ENCODE measurements around the gene PFKFB4. TPM values are rescaled to one million over a fixed set of nuclear protein-coding genes. Genes with fewer than 3 reads are reported as not detected.
"Not testable (repeated sequence)": the region's sequence is repeated elsewhere in the genome, so short reads cannot be mapped to it uniquely, and the experiment has no call there.

The PFKFB4 gene
- total RNA-seq, 1 donor from 2014 or later = 13.2 TPM

DNA sequence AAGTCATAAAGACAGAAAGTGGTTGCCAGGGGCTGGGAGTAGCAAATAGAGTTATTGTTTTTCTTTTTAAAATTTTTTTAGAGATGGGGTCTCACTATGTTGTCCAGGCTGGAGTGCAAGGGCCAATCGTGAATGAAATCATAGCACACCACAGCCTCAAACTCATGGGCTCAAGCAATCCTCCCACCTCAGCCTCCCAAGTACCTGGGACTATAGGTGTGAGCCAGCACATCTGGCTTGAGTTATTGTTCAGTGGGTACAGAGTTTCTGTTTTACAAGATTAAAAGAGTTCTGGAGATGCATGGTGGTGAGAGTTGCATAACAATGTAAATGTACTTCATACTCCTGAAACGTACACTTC, 23.6 kb downstream of the PFKFB4 start:
- no peak for DNase-seq (ENCODE audit: low spot score)

DNA sequence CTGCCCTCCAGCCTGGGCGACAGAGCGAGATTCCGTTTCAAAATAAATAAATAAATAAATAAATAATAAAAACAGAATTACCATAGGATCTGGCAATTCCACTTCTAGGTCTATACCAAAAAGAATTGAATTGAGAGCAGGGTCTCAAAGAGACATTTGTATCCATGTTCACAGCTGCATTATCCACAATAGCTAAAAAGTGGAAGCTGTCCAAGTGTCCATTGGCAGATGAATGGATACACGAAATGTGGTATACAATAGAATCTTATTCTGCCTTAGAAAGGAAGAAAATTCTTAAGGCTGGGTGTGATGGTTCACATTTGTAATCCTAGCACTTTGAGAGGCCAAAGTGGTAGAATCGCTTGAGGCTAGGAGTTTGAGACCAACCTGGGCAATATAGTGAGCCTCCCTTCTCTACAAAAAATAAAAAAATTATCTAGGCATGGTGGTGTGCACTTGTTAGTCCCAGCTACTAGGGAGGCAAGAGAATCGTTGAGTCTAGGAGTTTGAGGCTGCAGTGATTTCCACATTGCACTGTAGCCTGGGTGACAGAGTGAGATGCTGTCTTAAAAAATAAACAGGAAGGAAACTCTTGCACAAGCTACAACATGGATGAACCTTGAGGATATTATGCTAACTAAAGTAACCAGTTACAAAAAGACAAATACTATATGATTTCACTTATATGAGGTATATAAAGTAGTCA, 24.2 kb downstream of the PFKFB4 start:
- DNase-seq (ENCODE audit: low spot score) = no peak

- DNase-seq (ENCODE audit: low spot score) = not testable (repeated sequence)
Measured at GRCh38 chr3:48530701-48531100, 25.9 kb downstream of the PFKFB4 start.

DNA sequence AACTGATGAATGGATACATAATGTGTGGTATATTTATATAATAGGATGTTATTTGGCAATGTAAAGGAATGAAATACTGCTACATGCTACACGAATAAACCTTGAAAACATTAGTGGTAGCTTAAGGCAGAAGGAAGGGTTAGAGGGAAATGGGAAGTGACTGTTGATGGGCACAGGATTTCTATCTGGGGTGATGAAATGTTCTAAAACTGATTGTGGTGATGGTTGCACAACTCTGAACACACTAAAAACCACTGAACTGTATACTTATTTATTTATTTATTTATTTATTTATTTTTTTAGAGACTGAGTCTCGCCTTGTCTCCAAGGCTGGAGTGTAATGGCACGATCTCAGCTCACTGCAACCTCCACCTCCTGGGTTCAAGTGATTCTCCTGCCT, 27.8 kb downstream of the PFKFB4 start:
- DNase-seq (ENCODE audit: low spot score) = no peak

- DNase-seq (ENCODE audit: low spot score) = no peak
Measured at GRCh38 chr3:48528048-48528447, 28.6 kb downstream of the PFKFB4 start.

DNA sequence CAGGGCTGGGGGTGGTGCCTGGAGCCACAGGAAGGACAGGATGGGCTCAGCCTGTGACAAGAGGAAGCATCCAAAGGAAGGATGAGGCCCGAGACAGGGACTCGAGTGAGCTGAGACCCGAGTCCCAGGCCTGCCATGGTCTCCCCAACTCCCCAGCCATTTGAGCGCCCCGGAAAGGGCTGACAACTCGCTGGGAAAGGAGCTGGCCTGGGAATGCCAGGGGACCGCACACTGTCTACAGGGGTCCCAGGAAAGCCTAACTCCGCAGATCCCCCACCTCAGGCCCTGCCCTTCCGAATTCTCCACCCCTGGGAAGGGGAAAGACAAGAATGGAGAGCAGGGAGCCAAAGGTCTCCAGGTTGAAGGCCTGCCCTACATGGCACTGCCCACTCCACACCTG, 31.6 kb downstream of the PFKFB4 start:
- DNase-seq (ENCODE audit: low spot score) = no peak

- DNase-seq (ENCODE audit: low spot score) = no peak
Measured at GRCh38 chr3:48521635-48522034, 35.0 kb downstream of the PFKFB4 start.

DNA sequence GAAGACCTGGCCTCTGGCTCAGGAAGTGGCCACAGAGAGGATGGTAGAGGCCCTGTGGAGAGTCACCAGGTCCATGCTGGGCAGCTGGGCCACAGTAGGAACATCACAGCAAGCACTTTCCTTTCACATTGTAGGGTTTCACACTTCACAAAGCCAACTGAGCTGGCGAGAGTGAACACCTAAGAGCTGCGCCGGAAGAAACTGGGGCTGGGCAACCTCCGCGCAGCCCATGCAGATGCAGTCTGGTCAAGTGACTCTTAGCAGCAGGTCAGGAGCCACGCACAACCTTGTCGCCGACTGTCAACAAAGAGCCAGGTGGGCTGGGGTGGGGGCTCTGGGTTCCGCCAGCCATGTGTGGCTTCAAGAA, 37.3 kb downstream of the PFKFB4 start:
- DNase-seq (ENCODE audit: low spot score) = no peak

DNA sequence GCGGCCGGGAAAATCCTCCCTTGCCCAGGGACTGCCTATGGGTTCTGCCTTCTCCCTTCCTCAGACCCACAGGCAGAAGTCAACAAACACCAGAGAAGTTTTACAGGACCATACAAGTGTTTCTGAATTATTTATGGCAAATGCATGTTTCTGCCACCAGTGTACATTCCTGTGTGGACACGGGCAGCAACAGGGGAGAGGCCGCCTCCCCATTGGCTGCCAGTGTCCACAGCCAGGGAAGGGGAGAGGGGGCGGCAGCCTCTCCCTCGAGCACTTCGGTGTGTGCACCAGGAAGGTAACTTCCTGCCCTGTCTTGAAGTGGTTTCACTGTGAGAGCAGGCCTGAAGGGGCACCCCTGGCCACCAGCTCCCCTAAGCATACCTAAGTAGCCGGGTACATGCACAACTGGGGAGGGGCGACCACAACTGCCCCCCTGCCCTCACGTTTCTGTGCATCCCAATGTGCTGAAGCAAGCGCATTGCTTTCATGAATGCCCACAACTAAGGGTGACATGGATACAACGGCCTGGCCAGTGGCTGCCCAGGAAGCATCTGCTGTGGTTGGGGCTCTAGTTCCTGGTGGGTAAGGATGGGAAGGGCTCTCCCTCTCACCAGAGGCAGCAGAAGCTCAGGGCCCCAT, 37.8 kb downstream of the PFKFB4 start:
- peak; percentile 46 for DNase-seq (ENCODE audit: low spot score)

GRCh38 chr3:48518069-48518468, 38.5 kb downstream of the PFKFB4 start:
- no peak for DNase-seq (ENCODE audit: low spot score)

GRCh38 chr3:48516571-48516970, 40.0 kb downstream of the PFKFB4 start:
- DNase-seq (ENCODE audit: low spot score) = no peak

DNA sequence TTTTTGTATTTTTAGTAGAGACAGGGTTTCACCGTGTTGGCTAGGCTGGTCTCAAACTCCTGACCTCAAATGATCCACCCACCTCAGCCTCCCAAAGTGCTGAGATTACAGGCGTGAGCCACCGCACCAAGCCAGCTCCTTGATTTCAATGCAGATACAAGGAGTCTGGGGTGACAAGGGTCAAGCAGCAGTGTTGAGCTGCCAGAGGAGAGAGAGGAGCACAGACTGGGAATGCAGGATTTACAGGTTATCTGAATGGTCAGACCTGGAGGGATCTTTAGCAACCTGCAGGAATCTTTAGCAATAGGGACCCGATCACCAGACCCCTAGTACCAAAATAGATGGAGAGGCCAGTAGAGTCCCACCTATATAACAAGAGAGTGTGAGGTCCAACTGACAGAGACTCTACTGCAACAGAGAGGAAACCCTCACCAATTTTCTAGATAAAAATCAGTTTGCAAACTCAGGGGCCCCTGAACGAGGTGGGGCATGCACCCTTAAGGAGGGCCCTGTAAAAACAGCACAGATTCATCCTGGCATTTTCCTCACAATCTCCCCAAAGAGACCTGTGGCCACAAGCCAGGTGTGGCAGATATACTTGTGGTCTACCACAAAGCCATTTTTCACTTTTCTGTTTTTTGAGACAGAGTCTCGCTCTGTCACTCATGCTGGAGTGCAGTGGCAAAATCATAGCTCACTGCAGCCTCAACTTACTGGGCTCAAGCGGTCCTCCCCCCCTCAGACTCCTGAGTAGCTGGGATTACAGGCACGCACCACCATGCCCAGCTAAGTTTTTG, 42.0 kb downstream of the PFKFB4 start:
- no peak for DNase-seq (ENCODE audit: low spot score)

DNA sequence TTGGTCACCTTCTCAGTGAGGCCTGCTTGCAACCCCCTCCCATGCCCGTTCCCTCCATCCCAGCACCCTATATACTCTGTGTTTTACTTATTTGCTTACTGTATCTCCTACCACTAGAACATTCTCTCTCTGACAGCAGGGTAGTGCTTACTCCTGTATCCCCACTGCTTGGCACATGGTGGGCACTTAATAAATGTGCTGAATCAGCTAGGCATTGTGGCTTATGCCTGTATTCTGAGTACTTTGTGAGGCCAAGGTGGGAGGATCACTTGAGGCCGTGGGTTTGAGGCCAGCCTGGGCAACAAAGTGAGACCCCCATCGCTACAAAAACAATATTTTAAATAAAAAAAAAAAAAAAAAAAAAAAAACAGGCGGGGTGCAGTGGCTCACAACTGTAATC, 45.1 kb downstream of the PFKFB4 start:
- DNase-seq (ENCODE audit: low spot score) = no peak

DNA sequence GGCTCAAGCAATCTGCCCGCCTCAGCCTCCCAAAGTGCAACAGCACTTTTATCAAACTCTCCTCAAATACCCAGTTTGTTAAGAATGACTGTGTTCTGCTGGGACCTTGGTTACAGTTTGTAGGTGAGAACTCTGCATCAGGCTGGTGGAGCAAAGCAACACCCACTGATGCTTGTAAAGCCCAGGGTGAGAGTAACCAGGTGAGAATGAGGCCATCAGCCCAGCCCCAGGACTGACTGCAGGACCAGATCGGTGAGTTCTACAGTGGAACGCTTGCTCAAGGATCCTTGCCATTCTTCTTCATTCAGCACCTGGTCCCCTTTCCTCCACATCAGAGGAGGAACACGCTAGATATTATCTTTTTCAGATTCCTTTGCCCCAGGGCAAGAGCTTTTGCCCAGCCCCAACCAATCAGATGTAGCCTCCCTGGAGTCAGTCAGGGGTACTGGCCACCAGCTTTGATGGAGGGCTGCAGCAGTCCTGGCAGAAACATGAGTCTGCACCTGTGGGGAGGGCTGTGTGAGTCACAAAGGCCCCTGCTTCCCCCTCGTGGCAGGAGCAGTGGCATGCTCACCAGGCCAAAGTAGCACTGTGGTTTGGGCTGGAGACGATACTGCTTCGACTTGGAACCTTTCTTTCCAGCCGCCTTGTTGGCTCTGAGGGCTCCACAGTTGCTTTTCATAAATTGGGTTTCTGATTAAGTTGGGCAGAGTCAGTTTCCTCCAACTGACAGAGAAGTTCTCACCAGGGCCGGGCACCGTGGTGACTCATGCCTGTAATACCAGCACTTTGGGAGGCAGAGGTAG, 49.1 kb downstream of the PFKFB4 start:
- DNase-seq (ENCODE audit: low spot score) = peak; percentile 71

- no peak for DNase-seq (ENCODE audit: low spot score)
Measured at GRCh38 chr3:48505968-48506504, 50.6 kb downstream of the PFKFB4 start.

DNA sequence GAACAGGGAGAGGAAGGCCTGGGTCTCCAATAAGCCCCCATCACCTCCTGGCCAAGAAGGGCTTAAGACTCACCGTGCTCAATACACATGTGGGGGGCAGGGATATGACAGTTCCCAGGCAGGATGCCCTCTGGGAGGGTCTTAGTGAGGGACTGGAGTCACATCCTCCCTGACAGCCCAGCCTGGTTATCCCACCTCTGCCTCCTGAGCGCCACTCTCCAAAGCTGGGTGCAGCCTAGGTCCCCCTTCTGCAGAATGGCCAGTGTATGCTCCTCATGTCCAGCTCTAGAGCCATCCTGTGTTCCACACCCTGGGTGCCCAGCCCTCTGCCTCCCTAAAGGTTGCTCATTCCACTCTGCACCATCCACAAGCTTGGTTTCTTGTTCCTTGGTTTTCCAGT, 51.5 kb downstream of the PFKFB4 start:
- no peak for DNase-seq (ENCODE audit: low spot score)

DNA sequence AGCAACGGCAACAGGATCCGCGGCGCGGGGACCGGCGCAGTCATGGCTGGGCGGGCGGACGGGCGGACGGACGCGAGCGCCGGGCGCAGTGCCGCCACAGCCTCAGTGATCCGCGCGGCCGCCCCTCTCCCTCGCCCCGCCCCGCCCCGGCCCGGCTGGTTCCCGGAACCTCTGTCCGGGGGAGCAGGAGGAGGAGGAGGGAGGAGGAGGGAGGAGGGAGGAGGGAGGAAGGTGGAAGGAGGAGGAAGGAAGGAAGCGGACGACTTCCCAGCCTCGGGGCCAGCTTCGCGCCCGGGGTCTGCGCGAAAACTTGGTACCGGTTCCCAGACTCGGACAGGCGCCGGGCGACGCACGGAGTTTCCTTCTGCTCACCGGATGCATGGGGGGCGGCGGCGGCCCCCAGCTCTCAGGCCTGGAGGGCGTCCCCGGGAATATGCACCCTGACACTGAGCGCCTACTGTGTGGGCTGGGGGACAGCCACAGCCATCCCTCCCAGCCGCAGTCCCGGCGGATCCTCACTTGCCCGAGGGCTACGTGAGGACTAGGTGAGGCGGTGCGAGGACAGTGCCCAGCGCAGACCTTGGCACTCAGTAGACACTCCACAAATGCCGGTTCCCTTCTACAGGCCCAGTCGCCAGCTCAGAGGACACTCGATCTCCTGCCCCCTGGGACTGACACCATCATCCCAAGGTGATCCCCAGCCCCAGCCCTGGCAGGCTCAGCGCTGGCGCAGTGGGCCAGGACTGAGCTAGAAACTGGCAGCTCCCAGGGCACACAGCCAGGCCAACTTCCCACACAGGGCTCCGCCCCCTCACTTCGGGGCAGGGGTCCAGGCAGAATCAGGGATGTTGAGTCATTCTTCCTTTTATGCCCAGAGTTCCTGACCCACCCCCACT, 52.3 kb downstream of the PFKFB4 start, which contains the start of gene SHISA5:
TSS of gene SHISA5 (minus strand) at position 124 of the 896 bp plus-strand sequence. CDS start at position 44, 80 bp downstream.
- peak; percentile 82 for DNase-seq (ENCODE audit: low spot score)

GRCh38 chr3:48503401-48504050, 53.1 kb downstream of the PFKFB4 start:
- peak; percentile 65 for DNase-seq (ENCODE audit: low spot score)

GRCh38 chr3:48502728-48503168, 53.9 kb downstream of the PFKFB4 start:
- DNase-seq (ENCODE audit: low spot score) = no peak

DNA sequence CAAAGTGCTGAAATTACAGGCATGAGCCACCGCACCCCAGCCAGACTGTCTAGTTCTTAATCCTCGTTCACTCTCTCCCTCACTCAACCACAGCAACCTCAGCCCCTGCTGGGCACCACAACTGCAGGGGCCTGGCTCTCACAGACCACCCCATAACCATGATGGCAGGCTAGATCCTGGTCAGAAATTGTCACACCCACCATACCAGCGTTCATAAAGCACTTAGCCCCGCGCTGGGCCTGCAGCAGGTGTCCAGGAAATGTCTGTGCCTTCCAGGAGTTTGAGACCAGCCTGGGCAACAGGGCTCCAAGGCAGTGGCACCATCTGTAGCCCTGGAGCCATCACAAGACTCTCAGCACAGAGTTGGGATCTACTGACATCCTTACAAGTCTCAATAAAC, 54.5 kb downstream of the PFKFB4 start:
- no peak for DNase-seq (ENCODE audit: low spot score)
